Measurements from ENCODE around the gene MAP3K1. TPM values are rescaled to one million over a fixed set of nuclear protein-coding genes. Genes with fewer than 3 reads are reported as not detected.

Gene MAP3K1
- total RNA-seq, 1 donor, result 125 TPM

- H3K27me3 ChIP-seq (ENCODE audit: insufficient read depth, low read length), result no peaks in the 10 kb centered on the region
- peaks cover 86% of the 10 kb centered on the region for H3K4me1 ChIP-seq (ENCODE audit: insufficient read depth, low read length)
- H3K4me3 ChIP-seq (ENCODE audit: low read length), result no peak overlapping the region
- H3K9me3 ChIP-seq (ENCODE audit: low read depth, low read length), result no peaks in the 10 kb centered on the region
These were observed 10.0 kb downstream of the MAP3K1 start for GRCh38 chr5:56825222-56825824.

- Histone ChIP-seq H3K4me3 (ENCODE audit: low read length) (no peak overlapping the region), H3K4me1 (ENCODE audit: insufficient read depth, low read length) (peaks cover 79% of the 10 kb centered on the region), H3K27me3 (ENCODE audit: insufficient read depth, low read length) (no peaks in the 10 kb centered on the region), H3K9me3 (ENCODE audit: low read depth, low read length) (no peaks in the 10 kb centered on the region)
These were observed 11.7 kb downstream of the MAP3K1 start for GRCh38 chr5:56827049-56827448.

- Histone ChIP-seq H3K4me1 (ENCODE audit: insufficient read depth, low read length) (peaks cover 79% of the 10 kb centered on the region), H3K9me3 (ENCODE audit: low read depth, low read length) (no peaks in the 10 kb centered on the region), H3K4me3 (ENCODE audit: low read length) (no peak overlapping the region), H3K27me3 (ENCODE audit: insufficient read depth, low read length) (no peaks in the 10 kb centered on the region)
These were observed 12.6 kb downstream of the MAP3K1 start for GRCh38 chr5:56827924-56828323.

GRCh38 chr5:56829137-56829908, 14.0 kb downstream of the MAP3K1 start:
- Histone ChIP-seq H3K27me3 (ENCODE audit: insufficient read depth, low read length) (no peaks in the 10 kb centered on the region), H3K9me3 (ENCODE audit: low read depth, low read length) (no peaks in the 10 kb centered on the region), H3K4me1 (ENCODE audit: insufficient read depth, low read length) (peaks cover 81% of the 10 kb centered on the region), H3K4me3 (ENCODE audit: low read length) (no peak overlapping the region)

GRCh38 chr5:56831773-56832172, 16.4 kb downstream of the MAP3K1 start:
- Histone ChIP-seq H3K27me3 (ENCODE audit: insufficient read depth, low read length) (no peaks in the 10 kb centered on the region), H3K9me3 (ENCODE audit: low read depth, low read length) (no peaks in the 10 kb centered on the region), H3K4me1 (ENCODE audit: insufficient read depth, low read length) (peaks cover 83% of the 10 kb centered on the region), H3K4me3 (ENCODE audit: low read length) (no peak overlapping the region)

GRCh38 chr5:56833325-56833724, 18.0 kb downstream of the MAP3K1 start:
- Histone ChIP-seq H3K4me3 (ENCODE audit: low read length) (no peak overlapping the region), H3K27me3 (ENCODE audit: insufficient read depth, low read length) (no peaks in the 10 kb centered on the region), H3K9me3 (ENCODE audit: low read depth, low read length) (no peaks in the 10 kb centered on the region), H3K4me1 (ENCODE audit: insufficient read depth, low read length) (peaks cover 79% of the 10 kb centered on the region)

- H3K9me3 ChIP-seq (ENCODE audit: low read depth, low read length), result no peaks in the 10 kb centered on the region
- H3K4me1 ChIP-seq (ENCODE audit: insufficient read depth, low read length), result peaks cover 88% of the 10 kb centered on the region
- H3K27me3 ChIP-seq (ENCODE audit: insufficient read depth, low read length), result no peaks in the 10 kb centered on the region
- H3K4me3 ChIP-seq (ENCODE audit: low read length), result no peak overlapping the region
These were observed 22.0 kb downstream of the MAP3K1 start for GRCh38 chr5:56837381-56837780.

- H3K4me3 ChIP-seq (ENCODE audit: low read length), result no peak overlapping the region
- H3K9me3 ChIP-seq (ENCODE audit: low read depth, low read length), result no peaks in the 10 kb centered on the region
- H3K27me3 ChIP-seq (ENCODE audit: insufficient read depth, low read length), result no peaks in the 10 kb centered on the region
- peaks cover 83% of the 10 kb centered on the region for H3K4me1 ChIP-seq (ENCODE audit: insufficient read depth, low read length)
These were observed 22.6 kb downstream of the MAP3K1 start for GRCh38 chr5:56837956-56838355.

GRCh38 chr5:56838409-56839039, 23.2 kb downstream of the MAP3K1 start:
- H3K9me3 ChIP-seq (ENCODE audit: low read depth, low read length), result no peaks in the 10 kb centered on the region
- peaks cover 83% of the 10 kb centered on the region for H3K4me1 ChIP-seq (ENCODE audit: insufficient read depth, low read length)
- H3K4me3 ChIP-seq (ENCODE audit: low read length), result no peak overlapping the region
- no peaks in the 10 kb centered on the region for H3K27me3 ChIP-seq (ENCODE audit: insufficient read depth, low read length)

- Histone ChIP-seq H3K9me3 (ENCODE audit: low read depth, low read length) (no peaks in the 10 kb centered on the region), H3K4me3 (ENCODE audit: low read length) (no peak overlapping the region), H3K4me1 (ENCODE audit: insufficient read depth, low read length) (peaks cover 81% of the 10 kb centered on the region), H3K27me3 (ENCODE audit: insufficient read depth, low read length) (no peaks in the 10 kb centered on the region)
These were observed 23.7 kb downstream of the MAP3K1 start for GRCh38 chr5:56839062-56839461.

GRCh38 chr5:56840597-56840996, 25.2 kb downstream of the MAP3K1 start:
- no peak overlapping the region for H3K4me3 ChIP-seq (ENCODE audit: low read length)
- peaks cover 79% of the 10 kb centered on the region for H3K4me1 ChIP-seq (ENCODE audit: insufficient read depth, low read length)
- H3K27me3 ChIP-seq (ENCODE audit: insufficient read depth, low read length), result no peaks in the 10 kb centered on the region
- H3K9me3 ChIP-seq (ENCODE audit: low read depth, low read length), result no peaks in the 10 kb centered on the region

GRCh38 chr5:56845277-56845676, 29.9 kb downstream of the MAP3K1 start:
- Histone ChIP-seq H3K9me3 (ENCODE audit: low read depth, low read length) (no peaks in the 10 kb centered on the region), H3K4me1 (ENCODE audit: insufficient read depth, low read length) (peaks cover 60% of the 10 kb centered on the region), H3K27me3 (ENCODE audit: insufficient read depth, low read length) (no peaks in the 10 kb centered on the region), H3K4me3 (ENCODE audit: low read length) (no peak overlapping the region)

- H3K9me3 ChIP-seq (ENCODE audit: low read depth, low read length), result no peaks in the 10 kb centered on the region
- H3K27me3 ChIP-seq (ENCODE audit: insufficient read depth, low read length), result no peaks in the 10 kb centered on the region
- peaks cover 61% of the 10 kb centered on the region for H3K4me1 ChIP-seq (ENCODE audit: insufficient read depth, low read length)
- H3K4me3 ChIP-seq (ENCODE audit: low read length), result no peak overlapping the region
These were observed 30.6 kb downstream of the MAP3K1 start for GRCh38 chr5:56845904-56846480.

- no peaks in the 10 kb centered on the region for H3K9me3 ChIP-seq (ENCODE audit: low read depth, low read length)
- H3K4me3 ChIP-seq (ENCODE audit: low read length), result no peak overlapping the region
- H3K4me1 ChIP-seq (ENCODE audit: insufficient read depth, low read length), result peaks cover 62% of the 10 kb centered on the region
- no peaks in the 10 kb centered on the region for H3K27me3 ChIP-seq (ENCODE audit: insufficient read depth, low read length)
These were observed 32.9 kb downstream of the MAP3K1 start for GRCh38 chr5:56848206-56848605.

- peaks cover 67% of the 10 kb centered on the region for H3K4me1 ChIP-seq (ENCODE audit: insufficient read depth, low read length)
- no peak overlapping the region for H3K4me3 ChIP-seq (ENCODE audit: low read length)
These were observed 34.3 kb downstream of the MAP3K1 start for GRCh38 chr5:56849671-56850070.

More at GRCh38 chr5:56849671-56850070, 34.3 kb downstream of the MAP3K1 start:
- Histone ChIP-seq H3K9me3 (ENCODE audit: low read depth, low read length) (no peaks in the 10 kb centered on the region), H3K27me3 (ENCODE audit: insufficient read depth, low read length) (no peaks in the 10 kb centered on the region)

Measured in mononuclear cell (primary cell).